NCI-H2227 (cell line): ENCODE measurements around the gene DCAF5.
"Not testable (repeated sequence)": the region's sequence is repeated elsewhere in the genome, so short reads cannot be mapped to it uniquely, and the experiment has no call there.

Experiments
- DNase-seq: peaks from one replicate; lab custom pipeline; 2025; ENCODE audit not compliant: unreplicated experiment; lab: John Stamatoyannopoulos, UW

The DCAF5 gene

GRCh38 chr14:69097974-69098373 is 54.9 kb downstream of the DCAF5 start:
- DNase-seq, result no peak

DNA sequence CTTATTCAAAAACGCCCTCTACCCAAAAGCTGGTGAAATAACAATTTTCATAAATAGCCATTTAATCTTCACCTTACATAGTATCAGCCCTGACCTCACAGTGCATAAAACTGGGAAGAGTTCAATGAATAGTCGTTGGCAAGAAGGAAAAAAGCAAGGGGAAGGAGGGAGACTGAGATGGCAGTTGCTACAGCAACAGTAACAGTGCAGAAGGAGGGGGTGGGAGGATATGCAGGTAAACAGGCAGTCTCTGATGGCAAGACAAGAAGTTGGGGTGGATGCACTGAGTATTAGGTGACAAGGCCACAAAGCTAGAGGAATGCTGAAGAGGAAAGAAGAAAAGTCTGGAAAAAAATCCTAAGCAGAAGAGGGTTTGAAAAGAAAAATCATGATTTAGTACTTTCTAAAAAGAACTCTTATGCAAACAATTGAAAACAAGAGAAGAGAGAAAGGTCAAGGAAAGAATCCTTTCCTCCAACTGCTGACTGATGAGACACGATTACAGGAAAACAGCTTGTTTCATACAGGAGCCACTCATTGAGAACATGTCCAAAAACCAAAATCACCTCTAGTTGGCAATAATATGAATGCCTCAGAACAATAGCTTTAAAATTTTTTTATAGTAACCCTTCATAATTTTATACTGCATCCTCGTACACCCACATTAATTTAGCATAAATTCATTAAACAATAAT is 56.0 kb downstream of the DCAF5 start:
- DNase-seq, result no peak

GRCh38 chr14:69096246-69096645 is 56.7 kb downstream of the DCAF5 start:
- DNase-seq, result no peak

GRCh38 chr14:69094481-69094880 is 58.4 kb downstream of the DCAF5 start:
- DNase-seq, result no peak

DNA sequence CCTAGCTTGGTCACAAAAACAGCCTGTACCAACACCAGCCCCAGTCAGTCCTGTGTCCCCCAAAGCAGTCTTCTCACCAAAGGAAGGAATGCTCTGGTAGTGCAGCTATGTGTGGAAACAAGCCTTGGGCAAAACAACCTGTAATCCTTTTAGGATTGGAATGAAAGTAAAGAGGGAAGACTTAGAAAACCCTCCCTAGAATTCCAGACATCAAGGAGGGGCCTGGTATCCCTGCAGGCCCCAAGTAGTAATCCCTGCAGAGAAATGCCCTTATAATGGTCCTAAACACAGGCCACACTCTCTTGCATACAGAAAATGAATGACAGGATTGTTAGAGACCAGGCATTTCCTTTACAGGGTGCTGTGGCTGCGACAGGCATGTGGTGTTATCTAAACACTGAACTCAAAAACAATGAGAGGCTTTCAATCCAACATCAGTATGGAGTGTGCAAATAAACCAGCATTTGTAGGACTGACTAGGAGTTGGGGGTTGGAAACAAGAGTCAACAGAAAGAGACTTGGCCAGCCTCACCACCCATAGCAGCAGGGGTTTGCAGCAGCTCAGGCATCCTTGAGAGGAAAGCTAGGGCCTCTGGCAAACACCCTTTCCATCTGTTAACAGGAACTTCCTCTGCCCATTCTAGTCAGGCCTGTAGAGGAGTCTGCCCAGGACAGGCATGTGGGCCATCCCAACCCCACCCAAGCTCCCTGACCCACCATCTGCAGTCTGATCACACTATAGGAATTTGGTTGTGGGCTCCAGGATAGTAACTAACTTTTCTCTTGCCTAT is 59.1 kb downstream of the DCAF5 start:
- DNase-seq, result no peak

DNA sequence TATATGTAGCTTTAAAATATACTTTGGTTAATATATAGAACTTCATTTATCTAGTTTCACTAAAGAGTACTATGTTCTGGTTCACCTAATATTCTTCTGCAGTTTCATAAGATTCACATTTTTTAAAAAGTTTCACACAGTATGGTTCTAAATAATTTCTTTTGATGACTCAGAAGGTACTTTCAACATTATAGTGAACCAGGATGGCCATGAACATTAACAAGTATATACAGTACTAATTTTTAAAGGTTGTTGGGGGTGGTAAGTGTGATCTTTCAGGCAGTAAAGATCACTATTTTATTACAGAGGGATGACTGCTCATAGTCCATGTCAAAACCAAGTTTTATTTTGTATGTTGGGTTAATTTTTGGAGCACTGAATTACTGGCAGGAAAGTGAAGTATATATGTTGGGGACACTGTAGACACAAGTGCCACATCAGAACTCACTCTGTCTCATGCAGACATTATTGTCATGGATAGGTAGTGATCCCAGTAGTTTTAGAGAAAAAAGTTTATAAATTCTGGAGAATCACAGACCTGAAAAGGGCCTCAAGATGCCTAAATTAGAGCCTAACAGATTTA is 60.0 kb downstream of the DCAF5 start:
- no peak for DNase-seq

- DNase-seq, result no peak
These were observed 61.2 kb downstream of the DCAF5 start for GRCh38 chr14:69091695-69092094.

DNA sequence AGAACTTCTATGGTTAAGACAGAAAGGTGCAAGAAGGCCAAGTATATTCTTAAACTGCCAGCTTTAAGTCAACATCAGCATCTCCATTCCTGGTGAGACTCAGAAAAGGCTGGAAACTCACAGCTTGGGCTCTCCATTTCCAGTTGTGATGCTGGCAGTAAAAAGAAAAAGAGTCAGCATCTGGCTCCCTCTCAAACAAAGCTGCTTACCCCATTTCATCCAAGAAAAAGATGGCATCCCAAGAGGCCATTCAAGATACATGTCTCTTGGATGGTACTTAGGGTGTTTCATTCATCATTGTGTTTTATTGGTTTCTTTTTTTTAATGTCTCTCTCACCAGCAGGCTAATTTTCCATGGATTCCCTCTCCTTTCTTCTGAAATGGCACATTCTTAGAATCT is 61.9 kb downstream of the DCAF5 start:
- DNase-seq, result no peak

GRCh38 chr14:69090187-69090789 is 62.6 kb downstream of the DCAF5 start:
- DNase-seq, result peak; percentile 7

DNA sequence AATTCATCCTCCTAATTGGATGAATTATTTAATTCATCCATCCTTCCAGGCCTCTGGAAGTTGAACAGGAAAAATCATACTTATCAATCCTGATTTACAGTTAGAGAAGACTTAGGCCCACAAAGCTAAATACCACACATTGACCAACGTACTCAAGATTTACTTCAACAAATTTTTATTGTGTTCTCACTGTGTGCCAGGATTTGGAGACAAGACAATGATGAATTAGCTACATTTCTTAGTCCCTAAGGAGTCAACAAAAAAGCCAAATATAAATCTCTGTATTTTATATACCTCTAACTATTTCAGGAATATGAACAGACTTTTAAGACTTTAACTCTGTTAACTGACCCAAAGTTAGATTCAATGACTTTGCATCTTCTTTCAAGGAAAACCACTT is 63.9 kb downstream of the DCAF5 start:
- no peak for DNase-seq

- DNase-seq, result no peak
These were observed 64.3 kb downstream of the DCAF5 start for GRCh38 chr14:69088586-69088985.

DNA sequence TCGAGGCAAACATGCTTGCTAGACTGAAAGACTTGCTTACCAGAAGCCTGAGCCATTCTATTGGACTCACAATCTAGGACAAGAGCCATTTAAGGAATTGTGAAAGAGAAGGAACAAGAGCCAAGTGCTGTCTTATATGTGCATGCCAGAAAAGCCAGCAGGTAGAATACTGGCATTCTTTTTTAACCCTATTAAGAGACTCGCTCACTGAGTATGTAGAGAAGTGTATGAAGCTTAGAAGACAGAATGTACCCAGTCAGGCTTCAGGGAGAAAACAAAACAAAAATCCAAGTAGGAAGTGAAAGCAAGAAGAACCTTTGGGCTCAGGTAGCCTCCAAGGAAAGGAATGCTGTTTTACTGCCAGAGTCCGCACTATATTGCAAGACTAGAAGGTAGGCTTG is 65.9 kb downstream of the DCAF5 start:
- no peak for DNase-seq

DNA sequence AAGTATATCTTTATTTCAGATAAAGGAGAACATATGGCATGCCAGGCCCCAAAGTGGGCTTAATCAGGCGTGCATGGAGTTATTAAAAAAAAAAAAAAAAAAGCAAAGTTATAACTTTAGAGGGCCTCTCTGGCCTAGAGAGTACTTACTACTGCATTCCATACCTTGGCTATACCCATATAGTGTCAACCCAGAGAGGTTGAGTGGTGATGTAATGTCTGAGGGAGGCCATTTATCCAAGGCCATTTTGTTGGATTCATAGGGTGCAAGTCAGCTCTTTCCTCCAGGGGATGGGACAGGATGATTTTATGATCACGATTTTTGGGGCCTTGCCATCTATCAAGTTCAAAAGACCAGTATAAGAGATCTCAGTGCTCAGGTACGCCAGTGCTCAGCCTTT is 66.4 kb downstream of the DCAF5 start:
- no peak for DNase-seq

DNA sequence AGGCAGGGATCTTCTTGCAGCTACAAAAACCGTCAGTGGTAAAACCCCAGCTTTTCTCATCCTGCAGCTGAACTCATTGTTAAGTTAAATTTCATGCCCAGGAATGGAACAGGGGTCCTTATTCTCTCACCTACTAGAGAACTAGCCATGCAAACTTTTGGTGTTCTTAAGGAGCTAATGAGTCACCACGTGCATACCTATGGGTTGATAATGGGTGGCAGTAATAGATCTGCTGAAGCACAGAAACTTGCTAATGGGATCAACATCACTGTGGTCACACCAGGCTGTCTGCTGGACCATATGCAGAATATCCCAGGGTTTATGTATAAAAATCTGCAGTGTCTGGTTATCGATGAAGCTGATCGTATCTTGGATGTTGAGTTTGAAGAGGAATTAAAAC is 68.9 kb downstream of the DCAF5 start:
- no peak for DNase-seq

GRCh38 chr14:69083181-69083580 is 69.7 kb downstream of the DCAF5 start:
- DNase-seq, result no peak

- no peak for DNase-seq
These were observed 71.6 kb downstream of the DCAF5 start for GRCh38 chr14:69081271-69081670.

DNA sequence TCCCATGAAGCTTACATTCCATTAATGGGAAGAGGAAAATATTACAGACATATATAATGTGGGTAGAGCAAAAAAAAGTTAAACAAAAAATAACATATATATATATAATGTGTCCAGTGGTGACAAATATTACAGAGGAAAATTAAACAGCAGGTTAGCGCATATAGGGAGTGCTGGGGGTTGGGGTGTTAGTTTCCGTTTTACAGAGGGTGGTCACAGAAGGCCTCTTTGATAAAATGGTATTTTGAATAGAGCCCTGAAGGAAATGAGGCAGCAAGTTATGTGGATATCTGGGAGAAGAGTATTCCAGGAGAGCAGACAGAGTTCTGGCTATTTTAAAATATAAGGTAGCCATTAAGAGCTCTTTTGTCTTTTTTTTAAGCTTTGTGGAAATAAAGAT is 73.2 kb downstream of the DCAF5 start:
- DNase-seq, result no peak

DNA sequence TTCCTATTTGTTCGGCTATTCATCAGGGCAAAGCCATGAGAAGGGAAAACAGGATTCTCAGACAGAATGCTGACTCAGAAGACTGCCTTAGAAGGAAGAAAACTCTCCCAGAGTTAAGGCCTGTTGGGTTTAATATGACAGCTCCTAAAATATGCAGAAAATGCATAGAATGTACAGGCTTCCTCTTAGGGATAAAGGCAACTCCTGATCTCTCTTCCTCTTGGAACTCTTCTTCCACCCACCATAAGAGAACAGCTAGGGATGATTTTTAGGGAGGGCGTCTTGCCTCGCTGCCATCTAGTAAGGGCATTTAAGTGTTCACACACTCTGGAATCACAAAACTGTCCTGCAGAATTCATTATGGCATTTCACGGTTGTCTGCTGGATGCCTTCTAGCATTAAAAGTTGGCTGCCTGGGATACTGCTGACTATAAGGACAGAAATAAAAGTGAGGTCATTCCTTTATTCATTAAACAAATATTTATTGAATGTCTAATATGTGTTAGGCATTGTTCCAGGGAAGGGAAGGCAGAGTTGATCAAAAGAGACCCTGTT is 73.7 kb downstream of the DCAF5 start:
- no peak for DNase-seq

- no peak for DNase-seq
These were observed 75.1 kb downstream of the DCAF5 start for GRCh38 chr14:69077841-69078240.

DNA sequence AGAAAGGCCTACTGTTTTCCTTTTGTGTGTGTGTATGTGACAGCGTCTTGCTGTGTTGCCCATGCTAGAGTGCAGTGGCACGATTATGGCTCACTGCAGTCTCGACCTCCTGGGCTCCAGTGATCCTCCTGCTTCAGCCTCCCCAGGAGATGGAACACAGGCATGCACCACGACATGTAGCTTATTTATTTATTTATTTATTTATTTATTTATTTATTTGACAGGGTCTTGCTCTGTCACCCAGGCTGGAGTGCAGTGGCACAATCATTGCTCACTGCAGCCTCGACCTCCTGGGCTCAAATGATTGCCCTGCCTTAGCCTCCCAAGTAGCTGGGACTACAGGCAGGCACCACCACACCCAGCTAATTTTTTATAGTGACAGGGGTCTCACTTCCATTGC is 75.7 kb downstream of the DCAF5 start:
- DNase-seq, result not testable (repeated sequence)

DNA sequence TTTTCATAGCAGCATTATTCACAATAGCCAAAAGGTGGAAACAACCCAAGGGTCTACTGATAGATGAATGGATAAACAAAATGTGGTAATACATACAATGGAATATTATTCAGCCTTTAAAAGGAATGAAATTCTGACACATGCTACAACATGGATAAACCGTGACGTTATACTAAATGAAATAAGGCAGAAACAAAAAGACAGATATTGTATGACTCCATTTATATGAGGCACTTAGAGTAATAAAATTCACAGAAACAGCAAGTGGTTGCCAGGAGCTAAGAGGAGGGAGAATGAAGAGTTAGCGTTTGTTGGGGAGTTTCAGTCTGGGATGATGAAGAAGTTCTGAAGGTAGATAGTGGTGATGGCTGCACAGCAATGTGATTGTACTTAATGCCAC is 76.6 kb downstream of the DCAF5 start:
- DNase-seq, result no peak

DNA sequence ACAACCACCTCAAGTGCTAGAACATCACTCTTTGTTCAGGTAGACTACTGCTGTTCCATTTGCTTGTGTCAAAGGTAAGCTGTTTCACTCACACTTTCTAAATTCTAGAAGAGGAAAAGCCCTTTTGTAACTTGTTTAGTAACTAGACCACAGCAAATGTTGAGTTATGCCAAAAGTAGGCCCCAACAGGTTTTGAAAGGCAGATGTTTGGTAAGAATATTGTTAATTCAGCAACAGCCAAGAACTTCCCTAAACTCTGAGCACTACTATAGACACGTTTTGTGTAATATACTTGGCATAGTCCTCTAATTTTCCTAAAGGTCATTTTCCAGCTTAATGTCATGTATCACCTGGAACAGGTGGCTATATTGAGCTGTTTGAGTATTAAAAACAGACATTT is 79.0 kb downstream of the DCAF5 start:
- DNase-seq, result no peak
